ENCODE measurements around the gene HS6ST2. TPM values are rescaled to one million over a fixed set of nuclear protein-coding genes. Genes with fewer than 3 reads are reported as not detected.

Gene HS6ST2
- total RNA-seq, 1 experiment from 2014 or later, result 13.4 TPM

GRCh38 chrX:132961511-132961910 is 3.1 kb upstream of the HS6ST2 start:
- no peaks in the 10 kb centered on the region for H3K36me3 ChIP-seq (ENCODE audit: low read depth)
- H3K79me2 ChIP-seq (ENCODE audit: low read depth), result peaks cover 13% of the 10 kb centered on the region
- no peaks in the 10 kb centered on the region for H3K9me2 ChIP-seq (ENCODE audit: insufficient read depth)
- H3K27ac ChIP-seq, result no peak overlapping the region
- no peaks in the 10 kb centered on the region for H3K27me3 ChIP-seq (ENCODE audit: insufficient read depth, low read depth)
- DNase-seq, result peak in 1 of 2 experiments; percentile 67
- no peak for TF ChIP-seq EZH2 (IDR thresholded peaks at IDR 0.05; ENCODE audit: low read depth)
- TF ChIP-seq CTCF (conservative IDR thresholded peaks at IDR 0.05), result no peak
- ChIA-PET POLR2A (ENCODE audit: unreplicated experiment) (no interaction called here), CTCF (no interaction called here)
- no TSS peak for BruUV-seq (replicated peaks)
- no peaks in the 10 kb centered on the region for H4K20me1 ChIP-seq (ENCODE audit: insufficient read depth)
- peaks cover 27% of the 10 kb centered on the region for H3K4me1 ChIP-seq (replicated peaks; ENCODE audit: insufficient read depth)
- intact Hi-C loops (cut with micrococcal nuclease; ENCODE audit: unreplicated experiment), result no loop called here
- peak overlapping the region; percentile 27 for H3K4me2 ChIP-seq
- H3K4me3 ChIP-seq, result no peak overlapping the region
- H3F3A ChIP-seq (ENCODE audit: insufficient read depth, low read depth), result peaks cover 13% of the 10 kb centered on the region; the same call in 1 of the 2 replicates
- H3K9me3 ChIP-seq (ENCODE audit: insufficient read depth, low read depth), result no peaks in the 10 kb centered on the region
- no peak overlapping the region for H2AFZ ChIP-seq

GRCh38 chrX:132957211-132958090 is 978 bp downstream of the HS6ST2 start:
- DNase-seq, result peak in 1 of 2 experiments; percentile 28
- no peaks in the 10 kb centered on the region for H3K9me3 ChIP-seq (ENCODE audit: insufficient read depth, low read depth)
- POLR2A ChIA-PET (ENCODE audit: unreplicated experiment), result no interaction called here
- H4K20me1 ChIP-seq (ENCODE audit: insufficient read depth), result no peaks in the 10 kb centered on the region; the same call in 1 of the 2 replicates
- H3K79me2 ChIP-seq (ENCODE audit: low read depth), result peaks cover 49% of the 10 kb centered on the region
- no peaks in the 10 kb centered on the region for H3K36me3 ChIP-seq (ENCODE audit: low read depth)
- TF ChIP-seq EZH2 (IDR thresholded peaks at IDR 0.05; ENCODE audit: low read depth) (no peak), CTCF (conservative IDR thresholded peaks at IDR 0.05) (no peak)
- peaks cover 58% of the 10 kb centered on the region for H3K4me1 ChIP-seq (replicated peaks; ENCODE audit: insufficient read depth)
- CTCF ChIA-PET, result interaction anchor here (0.6 kb wide), 1 partner anchor 328 kb away, joined by 4 read pairs; no protein-coding TSS in a partner anchor
- H3K27ac ChIP-seq, result peak overlapping the region; percentile 70
- peaks cover 13% of the 10 kb centered on the region; the same call in 1 of the 2 replicates for H3F3A ChIP-seq (ENCODE audit: insufficient read depth, low read depth)
- no peaks in the 10 kb centered on the region for H3K9me2 ChIP-seq (ENCODE audit: insufficient read depth)
- peak overlapping the region; percentile 89 for H3K4me2 ChIP-seq
- H3K27me3 ChIP-seq (ENCODE audit: insufficient read depth, low read depth), result no peaks in the 10 kb centered on the region
- intact Hi-C loops (cut with micrococcal nuclease; ENCODE audit: unreplicated experiment), result loop anchor here (10.0 kb wide), 1 partner anchor 123 kb away; no protein-coding TSS in a partner anchor
- H2AFZ ChIP-seq, result peak overlapping the region; percentile 97
- H3K4me3 ChIP-seq, result peak overlapping the region; percentile 97
- no TSS peak for BruUV-seq (replicated peaks)

- Histone ChIP-seq H3K9me2 (ENCODE audit: insufficient read depth) (no peaks in the 10 kb centered on the region), H3K4me2 (peak overlapping the region; percentile 89), H3K27ac (no peak overlapping the region), H4K20me1 (ENCODE audit: insufficient read depth) (no peaks in the 10 kb centered on the region; the same call in 1 of the 2 replicates), H3K79me2 (ENCODE audit: low read depth) (peaks cover 56% of the 10 kb centered on the region), H3K9me3 (ENCODE audit: insufficient read depth, low read depth) (peaks cover 4% of the 10 kb centered on the region; the same call in 1 of the 2 replicates), H2AFZ (peak overlapping the region; percentile 97), H3K27me3 (ENCODE audit: insufficient read depth, low read depth) (no peaks in the 10 kb centered on the region), H3K4me3 (peak overlapping the region; percentile 97), H3K36me3 (ENCODE audit: low read depth) (0 out of 2 replicates have a peak, but pooled peaks cover 4% of the 10 kb centered on the region), H3K4me1 (replicated peaks; ENCODE audit: insufficient read depth) (peaks cover 54% of the 10 kb centered on the region), H3F3A (ENCODE audit: insufficient read depth, low read depth) (peaks cover 10% of the 10 kb centered on the region; the same call in 1 of the 2 replicates)
- ChIA-PET POLR2A (ENCODE audit: unreplicated experiment) (no interaction called here), CTCF (no interaction called here)
- intact Hi-C loops (cut with micrococcal nuclease; ENCODE audit: unreplicated experiment), result loop anchor here (10.0 kb wide), 1 partner anchor 122 kb away; no protein-coding TSS in a partner anchor
- no TSS peak for BruUV-seq (replicated peaks)
- TF ChIP-seq EZH2 (IDR thresholded peaks at IDR 0.05; ENCODE audit: low read depth) (no peak), CTCF (conservative IDR thresholded peaks at IDR 0.05) (no peak)
- no peak for DNase-seq
Observed at GRCh38 chrX:132956421-132957210, 1.8 kb downstream of the HS6ST2 start.

Data from PC-9 (cell line).